ENCODE measurements around the gene LPP.

- TF ChIP-seq POLR2A (IDR thresholded peaks at IDR 0.05) (no peak), CTCF (IDR thresholded peaks at IDR 0.05) (no peak)
These were observed 37.5 kb downstream of the LPP start for GRCh38 chr3:188191460-188191859.
